HepG2 (cell line): Measurements from ENCODE around the gene CLDN15. TPM values are rescaled to one million over a fixed set of nuclear protein-coding genes. Genes with fewer than 3 reads are reported as not detected.

Experiments used
- EP300 ChIP-seq, 3 experiments: sonication (generic) in 1 of 3; formaldehyde crosslinking in 1 of 3; IDR thresholded peaks; 2 replicates each; pipeline versions ENCODE4 v1.5.1 to v1.6.1; 2011 to 2020; ENCODE audit warnings: low read depth in 2 of 3, low read length in 2 of 3, borderline replicate concordance in 1 of 3, improper control_type of control experiment in 1 of 3, mild to moderate bottlenecking in 1 of 3, missing genetic modification reagents in 1 of 3, moderate library complexity in 1 of 3
- FOXA1 ChIP-seq, 2 experiments: fragments of 450-650 bp in 1 of 2; sonication (generic) in 1 of 2; formaldehyde crosslinking in 1 of 2; IDR thresholded peaks; 2 replicates each; pipeline versions ENCODE4 v1.4.0 to v1.6.1; 2016 to 2020; ENCODE audit warnings: missing genetic modification reagents in 1 of 2
- HDAC6 ChIP-seq: fragments of 200-600 bp; sonication (generic); IDR thresholded peaks from 2 replicates; pipeline ENCODE4 v1.7.0; 2017; ENCODE audit warnings: mild to moderate bottlenecking, antibody characterized with exemption, low read length, low read depth
- HES4 ChIP-seq: sonication (generic); formaldehyde crosslinking; IDR thresholded peaks from 2 replicates; pipeline ENCODE4 v1.9.0; 2021; ENCODE audit warnings: mild to moderate bottlenecking, missing genetic modification reagents, borderline replicate concordance
- JUND ChIP-seq: sonication (generic); formaldehyde crosslinking; IDR thresholded peaks from 2 replicates; pipeline ENCODE4 v1.8.0; 2022; ENCODE audit warnings: mild to moderate bottlenecking, missing genetic modification reagents
- SP2 ChIP-seq: sonication (generic); formaldehyde crosslinking; IDR thresholded peaks from 2 replicates; pipeline ENCODE4 v1.5.1; 2020; ENCODE audit warnings: mild to moderate bottlenecking, missing genetic modification reagents
- U2AF1 ChIP-seq: fragments of 200-400 bp; formaldehyde crosslinking; optimal IDR thresholded peaks from 2 replicates; pipeline ENCODE3; 2017; ENCODE audit warnings: mild to moderate bottlenecking, low read depth, low read length
- XBP1 ChIP-seq: sonication (generic); formaldehyde crosslinking; IDR thresholded peaks from 2 replicates; pipeline ENCODE4 v1.5.0; 2020; ENCODE audit warnings: missing genetic modification reagents
- ZBTB25 ChIP-seq: IDR thresholded peaks from 2 replicates; pipeline ENCODE4 v1.6.1; 2018; ENCODE audit warnings: missing genetic modification reagents
- ZFP36L2 ChIP-seq: sonication (generic); formaldehyde crosslinking; IDR thresholded peaks from 2 replicates; pipeline ENCODE4 v1.4.0; 2020; ENCODE audit warnings: missing genetic modification reagents
- polyA plus RNA-seq, 8 experiments: library from polyadenylated mRNA; depleted of rRNA in 3 of 8; stranded (reverse) in 7 of 8; unstranded in 1 of 8; fragments of >200 nt; fragmentation: Illumina TruSeq in 4 of 8; extraction: Trizol in 4 of 8; gene quantifications; 2 replicates each; pipeline versions ENCODE4 v1.2.1 to v1.2.3, GENCODE V29; 2011 to 2016; ENCODE audit warnings: low read depth in 4 of 8, missing spikeins in 1 of 8, mixed read lengths in 1 of 8; ENCODE audit not compliant: insufficient read depth in 1 of 8
- total RNA-seq, 5 experiments: library from RNA; depleted of rRNA; stranded (reverse); fragments of >200 nt; fragmentation: Illumina TruSeq; extraction: Trizol; gene quantifications; 2 replicates each; pipeline ENCODE4 v1.2.3, GENCODE V29; 2016; ENCODE audit warnings: low read depth in 1 of 5
- TF ChIP-seq, protein P1 (sequence below): sonication (generic); formaldehyde crosslinking; IDR thresholded peaks from 2 replicates; pipeline ENCODE4 v1.4.0; 2020; ENCODE audit warnings: missing genetic modification reagents, mild to moderate bottlenecking, borderline replicate concordance
- TF ChIP-seq, protein P2 (sequence below): sonication (generic); formaldehyde crosslinking; IDR thresholded peaks from 2 replicates; pipeline ENCODE4 v1.4.0; 2020; ENCODE audit warnings: missing genetic modification reagents, mild to moderate bottlenecking, borderline replicate concordance
- TF ChIP-seq, protein P3 (sequence below): sonication (generic); formaldehyde crosslinking; IDR thresholded peaks from 2 replicates; pipeline ENCODE4 v1.5.0; 2020; ENCODE audit warnings: mild to moderate bottlenecking, missing genetic modification reagents
- TF ChIP-seq, protein P4 (sequence below): sonication (generic); formaldehyde crosslinking; IDR thresholded peaks from 2 replicates; pipeline ENCODE4 v1.5.0; 2020; ENCODE audit warnings: mild to moderate bottlenecking, missing genetic modification reagents
- TF ChIP-seq, protein P5 (sequence below): sonication (generic); formaldehyde crosslinking; IDR thresholded peaks from 2 replicates; pipeline ENCODE4 v1.8.0; 2023; ENCODE audit warnings: mild to moderate bottlenecking, missing genetic modification reagents

The CLDN15 gene
- total and polyA plus RNA-seq, 2 of the 13 experiments (the other 11 are each of a cell fraction or from before 2014, with no cell fraction given) = 7.1 to 17.8 TPM

DNA sequence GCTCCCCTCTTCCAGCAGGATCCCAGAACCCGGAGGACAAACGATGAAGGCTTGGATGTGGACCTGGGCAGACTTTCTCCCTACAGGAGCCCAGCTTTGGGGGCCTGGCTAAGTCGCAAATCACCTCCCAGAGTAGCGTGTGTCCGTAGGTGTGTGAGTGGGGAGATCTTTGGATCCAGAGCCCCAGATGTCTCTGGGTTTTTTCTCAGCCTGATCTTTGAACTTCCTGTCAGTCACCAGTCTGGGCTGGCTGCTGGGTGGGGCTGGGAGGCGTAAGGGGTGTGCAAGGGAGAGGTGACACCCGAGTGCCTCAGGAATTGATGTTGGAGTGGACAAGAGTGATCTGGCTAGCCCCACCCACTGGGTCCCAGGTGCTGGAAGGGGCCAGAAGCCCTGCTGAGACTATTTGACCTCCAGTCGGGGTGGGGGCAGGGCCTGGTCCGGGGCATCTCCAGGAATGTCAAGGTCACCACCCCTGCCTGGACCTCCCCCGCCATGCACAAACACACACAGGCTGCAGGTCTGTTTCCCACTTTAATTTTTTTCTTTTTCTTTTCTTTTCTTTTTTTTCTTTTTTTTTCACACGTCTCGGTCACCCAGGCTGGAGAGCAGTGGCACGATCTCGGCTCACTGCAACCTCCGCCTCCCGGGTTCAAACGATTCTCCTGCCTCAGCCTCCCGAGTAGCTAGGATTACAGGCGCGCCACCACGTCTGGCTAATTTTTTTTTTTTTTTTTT, 36.6 kb downstream of the CLDN15 start, which contains the start of gene MOGAT3 (continued):
- TF ChIP-seq, protein P1, sequence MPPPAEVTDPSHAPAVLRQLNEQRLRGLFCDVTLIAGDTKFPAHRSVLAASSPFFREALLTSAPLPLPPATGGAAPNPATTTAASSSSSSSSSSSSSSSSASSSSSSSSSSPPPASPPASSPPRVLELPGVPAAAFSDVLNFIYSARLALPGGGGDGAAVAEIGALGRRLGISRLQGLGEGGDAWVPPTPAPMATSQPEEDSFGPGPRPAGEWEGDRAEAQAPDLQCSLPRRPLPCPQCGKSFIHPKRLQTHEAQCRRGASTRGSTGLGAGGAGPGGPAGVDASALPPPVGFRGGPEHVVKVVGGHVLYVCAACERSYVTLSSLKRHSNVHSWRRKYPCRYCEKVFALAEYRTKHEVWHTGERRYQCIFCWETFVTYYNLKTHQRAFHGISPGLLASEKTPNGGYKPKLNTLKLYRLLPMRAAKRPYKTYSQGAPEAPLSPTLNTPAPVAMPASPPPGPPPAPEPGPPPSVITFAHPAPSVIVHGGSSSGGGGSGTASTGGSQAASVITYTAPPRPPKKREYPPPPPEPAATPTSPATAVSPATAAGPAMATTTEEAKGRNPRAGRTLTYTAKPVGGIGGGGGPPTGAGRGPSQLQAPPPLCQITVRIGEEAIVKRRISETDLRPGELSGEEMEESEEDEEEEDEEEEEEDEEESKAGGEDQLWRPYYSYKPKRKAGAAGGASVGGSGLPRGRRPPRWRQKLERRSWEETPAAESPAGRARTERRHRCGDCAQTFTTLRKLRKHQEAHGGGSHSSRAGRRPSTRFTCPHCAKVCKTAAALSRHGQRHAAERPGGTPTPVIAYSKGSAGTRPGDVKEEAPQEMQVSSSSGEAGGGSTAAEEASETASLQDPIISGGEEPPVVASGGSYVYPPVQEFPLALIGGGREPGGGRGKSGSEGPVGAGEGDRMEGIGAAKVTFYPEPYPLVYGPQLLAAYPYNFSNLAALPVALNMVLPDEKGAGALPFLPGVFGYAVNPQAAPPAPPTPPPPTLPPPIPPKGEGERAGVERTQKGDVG (CRISPR knock-in tag) = no peak
- TF ChIP-seq, protein P2, sequence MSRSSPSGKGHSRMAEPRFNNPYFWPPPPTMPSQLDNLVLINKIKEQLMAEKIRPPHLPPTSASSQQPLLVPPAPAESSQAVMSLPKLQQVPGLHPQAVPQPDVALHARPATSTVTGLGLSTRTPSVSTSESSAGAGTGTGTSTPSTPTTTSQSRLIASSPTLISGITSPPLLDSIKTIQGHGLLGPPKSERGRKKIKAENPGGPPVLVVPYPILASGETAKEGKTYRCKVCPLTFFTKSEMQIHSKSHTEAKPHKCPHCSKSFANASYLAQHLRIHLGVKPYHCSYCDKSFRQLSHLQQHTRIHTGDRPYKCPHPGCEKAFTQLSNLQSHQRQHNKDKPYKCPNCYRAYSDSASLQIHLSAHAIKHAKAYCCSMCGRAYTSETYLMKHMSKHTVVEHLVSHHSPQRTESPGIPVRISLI = peak; percentile 88
- TF ChIP-seq HES4 = no peak
- TF ChIP-seq, protein P3, sequence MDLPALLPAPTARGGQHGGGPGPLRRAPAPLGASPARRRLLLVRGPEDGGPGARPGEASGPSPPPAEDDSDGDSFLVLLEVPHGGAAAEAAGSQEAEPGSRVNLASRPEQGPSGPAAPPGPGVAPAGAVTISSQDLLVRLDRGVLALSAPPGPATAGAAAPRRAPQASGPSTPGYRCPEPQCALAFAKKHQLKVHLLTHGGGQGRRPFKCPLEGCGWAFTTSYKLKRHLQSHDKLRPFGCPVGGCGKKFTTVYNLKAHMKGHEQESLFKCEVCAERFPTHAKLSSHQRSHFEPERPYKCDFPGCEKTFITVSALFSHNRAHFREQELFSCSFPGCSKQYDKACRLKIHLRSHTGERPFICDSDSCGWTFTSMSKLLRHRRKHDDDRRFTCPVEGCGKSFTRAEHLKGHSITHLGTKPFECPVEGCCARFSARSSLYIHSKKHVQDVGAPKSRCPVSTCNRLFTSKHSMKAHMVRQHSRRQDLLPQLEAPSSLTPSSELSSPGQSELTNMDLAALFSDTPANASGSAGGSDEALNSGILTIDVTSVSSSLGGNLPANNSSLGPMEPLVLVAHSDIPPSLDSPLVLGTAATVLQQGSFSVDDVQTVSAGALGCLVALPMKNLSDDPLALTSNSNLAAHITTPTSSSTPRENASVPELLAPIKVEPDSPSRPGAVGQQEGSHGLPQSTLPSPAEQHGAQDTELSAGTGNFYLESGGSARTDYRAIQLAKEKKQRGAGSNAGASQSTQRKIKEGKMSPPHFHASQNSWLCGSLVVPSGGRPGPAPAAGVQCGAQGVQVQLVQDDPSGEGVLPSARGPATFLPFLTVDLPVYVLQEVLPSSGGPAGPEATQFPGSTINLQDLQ (CRISPR knock-in tag) = no peak
- TF ChIP-seq HDAC6 = no peak
- 0 out of 2 replicates have a peak, but pooled peaks have one; percentile 55 for TF ChIP-seq ZFP36L2 (CRISPR knock-in tag)
- TF ChIP-seq FOXA1 (IDR thresholded peaks at IDR 0.05) = no peak
- TF ChIP-seq FOXA1 (CRISPR knock-in tag; IDR thresholded peaks at IDR 0.05) = peak; percentile 51
- no peak for TF ChIP-seq JUND
- peak; percentile 60; the same call in 1 of the 2 replicates for TF ChIP-seq ZBTB25 (CRISPR knock-in tag)
- TF ChIP-seq U2AF1 = no peak
- TF ChIP-seq EP300 (IDR thresholded peaks at IDR 0.05; ENCODE audit: low read depth in 2 of 2, low read length in 2 of 2) = peak; percentile 62 to 81; a peak in 3 of 4 replicates
- peak; percentile 71; the same call in 1 of the 2 replicates for TF ChIP-seq EP300 (CRISPR knock-in tag; IDR thresholded peaks at IDR 0.05; ENCODE audit: borderline replicate concordance)
- TF ChIP-seq, protein P4, sequence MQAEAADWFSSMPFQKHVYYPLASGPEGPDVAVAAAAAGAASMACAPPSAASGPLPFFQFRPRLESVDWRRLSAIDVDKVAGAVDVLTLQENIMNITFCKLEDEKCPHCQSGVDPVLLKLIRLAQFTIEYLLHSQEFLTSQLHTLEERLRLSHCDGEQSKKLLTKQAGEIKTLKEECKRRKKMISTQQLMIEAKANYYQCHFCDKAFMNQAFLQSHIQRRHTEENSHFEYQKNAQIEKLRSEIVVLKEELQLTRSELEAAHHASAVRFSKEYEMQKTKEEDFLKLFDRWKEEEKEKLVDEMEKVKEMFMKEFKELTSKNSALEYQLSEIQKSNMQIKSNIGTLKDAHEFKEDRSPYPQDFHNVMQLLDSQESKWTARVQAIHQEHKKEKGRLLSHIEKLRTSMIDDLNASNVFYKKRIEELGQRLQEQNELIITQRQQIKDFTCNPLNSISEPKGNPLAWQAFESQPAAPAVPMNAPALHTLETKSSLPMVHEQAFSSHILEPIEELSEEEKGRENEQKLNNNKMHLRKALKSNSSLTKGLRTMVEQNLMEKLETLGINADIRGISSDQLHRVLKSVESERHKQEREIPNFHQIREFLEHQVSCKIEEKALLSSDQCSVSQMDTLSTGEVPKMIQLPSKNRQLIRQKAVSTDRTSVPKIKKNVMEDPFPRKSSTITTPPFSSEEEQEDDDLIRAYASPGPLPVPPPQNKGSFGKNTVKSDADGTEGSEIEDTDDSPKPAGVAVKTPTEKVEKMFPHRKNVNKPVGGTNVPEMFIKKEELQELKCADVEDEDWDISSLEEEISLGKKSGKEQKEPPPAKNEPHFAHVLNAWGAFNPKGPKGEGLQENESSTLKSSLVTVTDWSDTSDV = no peak
- TF ChIP-seq XBP1 (CRISPR knock-in tag) = no peak
- TF ChIP-seq, protein P5, sequence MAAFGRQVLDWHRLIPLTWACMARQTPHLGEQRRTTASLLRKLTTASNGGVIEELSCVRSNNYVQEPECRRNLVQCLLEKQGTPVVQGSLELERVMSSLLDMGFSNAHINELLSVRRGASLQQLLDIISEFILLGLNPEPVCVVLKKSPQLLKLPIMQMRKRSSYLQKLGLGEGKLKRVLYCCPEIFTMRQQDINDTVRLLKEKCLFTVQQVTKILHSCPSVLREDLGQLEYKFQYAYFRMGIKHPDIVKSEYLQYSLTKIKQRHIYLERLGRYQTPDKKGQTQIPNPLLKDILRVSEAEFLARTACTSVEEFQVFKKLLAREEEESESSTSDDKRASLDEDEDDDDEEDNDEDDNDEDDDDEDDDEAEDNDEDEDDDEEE = no peak
- TF ChIP-seq SP2 (CRISPR knock-in tag) = no peak
